ENCODE data around the gene TARBP1. TPM values are rescaled to one million over a fixed set of nuclear protein-coding genes. Genes with fewer than 3 reads are reported as not detected.

The TARBP1 gene
- total and polyA plus RNA-seq, 2 of the 8 experiments (the other 6 are each of a cell fraction or from before 2014, with no cell fraction given) = 21.9 to 32.3 TPM

DNA sequence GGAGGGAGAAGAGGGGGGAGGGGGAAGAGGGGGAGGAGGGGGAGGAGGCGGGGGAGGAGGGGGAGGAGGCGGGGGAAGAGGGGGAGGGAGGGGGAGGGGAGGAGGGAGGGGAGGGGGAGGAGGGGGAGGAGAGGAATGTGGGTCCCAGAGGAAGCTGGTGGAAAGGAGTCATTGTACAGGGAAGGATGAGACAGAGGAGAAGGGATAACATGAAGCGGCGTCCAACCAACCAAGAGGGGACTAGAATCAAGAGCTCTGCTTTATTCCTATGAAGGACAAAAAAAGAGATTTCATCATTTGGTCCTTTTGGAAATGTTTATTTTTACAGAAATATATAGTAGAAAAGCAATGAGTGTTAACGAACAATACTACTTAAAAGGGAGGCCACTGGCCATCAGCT, 81.2 kb downstream of the TARBP1 start:
- Histone ChIP-seq H3K56ac (replicated peaks; ENCODE audit: insufficient read length, low read depth, low read length) (no peak overlapping the region), H4K20me1 (replicated peaks in 1 of 2; ENCODE audit: control insufficient read depth in 1 of 2, insufficient read depth in 2 of 2, low read length in 2 of 2) (no peaks in the 10 kb centered on the region), H2BK5ac (ENCODE audit: low read depth, low read length) (no peak overlapping the region), H3K4ac (replicated peaks; ENCODE audit: insufficient read length, low read depth, low read length) (no peak overlapping the region), H3K79me1 (ENCODE audit: low read depth, low read length) (no peaks in the 10 kb centered on the region), H3K36me3 (ENCODE audit: control insufficient read depth in 2 of 4, insufficient read depth in 4 of 4, low read length in 3 of 4) (peaks cover 2 to 6% (median 5%) of the 10 kb centered on the region in 4 experiments; a peak in 6 of 8 replicates), H4K5ac (ENCODE audit: insufficient read length, low read depth, low read length) (no peak overlapping the region), H3K9ac (replicated peaks in 1 of 4; ENCODE audit: extremely low read depth in 1 of 4, low read depth in 3 of 4, low read length in 3 of 4) (no peak overlapping the region), H2AFZ (ENCODE audit: low read length) (no peak overlapping the region), H3K4me3 (ENCODE audit: extremely low read depth in 1 of 4, insufficient read depth in 2 of 4, low read depth in 3 of 4, low read length in 4 of 4) (no peak overlapping the region), H2BK20ac (ENCODE audit: low read length) (no peak overlapping the region), H3K14ac (ENCODE audit: insufficient read length) (no peak overlapping the region), H3K23ac (ENCODE audit: insufficient read length) (no peak overlapping the region), H2BK12ac (ENCODE audit: low read depth, low read length) (no peak overlapping the region), H3K4me2 (ENCODE audit: insufficient read depth in 1 of 2, low read depth in 2 of 2, low read length in 2 of 2) (no peak overlapping the region), H3K27me3 (replicated peaks in 1 of 4; ENCODE audit: control insufficient read depth in 3 of 4, extremely low read depth in 1 of 4, insufficient read depth in 3 of 4, low read length in 3 of 4) (no peaks in the 10 kb centered on the region), H2AK5ac (ENCODE audit: low read depth, low read length) (no peak overlapping the region), H2BK120ac (replicated peaks; ENCODE audit: low read depth, low read length) (no peak overlapping the region), H3K27ac (ENCODE audit: low read depth, low read length) (no peak overlapping the region), H3K79me2 (ENCODE audit: control insufficient read depth in 1 of 2, insufficient read depth in 2 of 2, low read length in 2 of 2) (no peaks in the 10 kb centered on the region), H4K8ac (ENCODE audit: extremely low read depth, insufficient read depth, low read length) (no peak overlapping the region), H3K9me3 (ENCODE audit: insufficient read depth in 2 of 2, low read depth in 1 of 2, low read length in 1 of 2) (no peaks in the 10 kb centered on the region), H3K23me2 (ENCODE audit: low read depth, low read length) (no peaks in the 10 kb centered on the region), H3K4me1 (replicated peaks in 1 of 4; ENCODE audit: control insufficient read depth in 3 of 4, insufficient read depth in 4 of 4, low read length in 3 of 4) (no peaks in the 10 kb centered on the region), H2BK15ac (ENCODE audit: low read length) (no peak overlapping the region), H3K18ac (ENCODE audit: extremely low read depth, low read length) (no peak overlapping the region), H4K91ac (replicated peaks; ENCODE audit: insufficient read length, low read length) (no peak overlapping the region)
- ChIA-PET POLR2A (ENCODE audit: partially characterized antibody) (no interaction called here), CTCF (ENCODE audit: partially characterized antibody) (interaction anchor here (0.7 kb wide), 1 partner anchor 24 kb away, joined by 4 read pairs; the partner anchor contains the start of gene COA6)
- 0% methylated on average over 1 of the region's 5 CpGs; no CpG with 5 or more reads in 1 of the 2 experiments for WGBS, 2 experiments (ENCODE audit: extremely low coverage in 1 of 2, insufficient coverage in 1 of 2, insufficient read length in 1 of 2, insufficient replicate concordance in 2 of 2, low coverage in 1 of 2, low lambda C conversion rate in 2 of 2, missing lambda C conversion rate in 1 of 2)
- DNase-seq (ENCODE audit: low read depth in 1 of 2, low spot score in 2 of 2) = no peak
- no peak for FAIRE-seq
- TF ChIP-seq POLR2AphosphoS5 (IDR thresholded peaks at IDR 0.05; ENCODE audit: low read depth, low read length) (no peak), JUND (IDR thresholded peaks at IDR 0.05; ENCODE audit: low read length) (no peak), SP2 (IDR thresholded peaks at IDR 0.05; ENCODE audit: low read length) (no peak), NANOG (IDR thresholded peaks at IDR 0.05; ENCODE audit: insufficient read depth, low read depth, low read length, poor library complexity, severe bottlenecking) (no peak), SAP30 (IDR thresholded peaks at IDR 0.05; ENCODE audit: insufficient read depth, insufficient replicate concordance, low read length) (no peak), RNF2 (IDR thresholded peaks at IDR 0.05; ENCODE audit: borderline replicate concordance, low read depth, low read length, missing control alignments, poor library complexity, severe bottlenecking) (no peak), RBBP5 (IDR thresholded peaks at IDR 0.05; ENCODE audit: borderline replicate concordance, low read depth, low read length) (no peak), FOSL1 (IDR thresholded peaks at IDR 0.05; ENCODE audit: insufficient read depth, low read depth, low read length) (no peak), GABPA (IDR thresholded peaks at IDR 0.05; ENCODE audit: borderline replicate concordance, insufficient read depth, low read length) (no peak), CTBP2 (IDR thresholded peaks at IDR 0.05; ENCODE audit: borderline replicate concordance, insufficient read depth, insufficient read length, low read length) (no peak)
- TF ChIP-seq, protein P1, sequence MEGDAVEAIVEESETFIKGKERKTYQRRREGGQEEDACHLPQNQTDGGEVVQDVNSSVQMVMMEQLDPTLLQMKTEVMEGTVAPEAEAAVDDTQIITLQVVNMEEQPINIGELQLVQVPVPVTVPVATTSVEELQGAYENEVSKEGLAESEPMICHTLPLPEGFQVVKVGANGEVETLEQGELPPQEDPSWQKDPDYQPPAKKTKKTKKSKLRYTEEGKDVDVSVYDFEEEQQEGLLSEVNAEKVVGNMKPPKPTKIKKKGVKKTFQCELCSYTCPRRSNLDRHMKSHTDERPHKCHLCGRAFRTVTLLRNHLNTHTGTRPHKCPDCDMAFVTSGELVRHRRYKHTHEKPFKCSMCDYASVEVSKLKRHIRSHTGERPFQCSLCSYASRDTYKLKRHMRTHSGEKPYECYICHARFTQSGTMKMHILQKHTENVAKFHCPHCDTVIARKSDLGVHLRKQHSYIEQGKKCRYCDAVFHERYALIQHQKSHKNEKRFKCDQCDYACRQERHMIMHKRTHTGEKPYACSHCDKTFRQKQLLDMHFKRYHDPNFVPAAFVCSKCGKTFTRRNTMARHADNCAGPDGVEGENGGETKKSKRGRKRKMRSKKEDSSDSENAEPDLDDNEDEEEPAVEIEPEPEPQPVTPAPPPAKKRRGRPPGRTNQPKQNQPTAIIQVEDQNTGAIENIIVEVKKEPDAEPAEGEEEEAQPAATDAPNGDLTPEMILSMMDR (IDR thresholded peaks at IDR 0.05; ENCODE audit: control extremely low read depth in 1 of 3, insufficient read depth in 1 of 3, low read depth in 1 of 3, low read length in 3 of 3) = no peak
